NCI-H2081 treated with DMSO at 0.1 percent for 48 hours (cell line): ENCODE data around the gene DTHD1.

Source experiments
- DNase-seq: peaks from one replicate; lab custom pipeline; 2025; lab: John Stamatoyannopoulos, UW

Gene DTHD1

DNA sequence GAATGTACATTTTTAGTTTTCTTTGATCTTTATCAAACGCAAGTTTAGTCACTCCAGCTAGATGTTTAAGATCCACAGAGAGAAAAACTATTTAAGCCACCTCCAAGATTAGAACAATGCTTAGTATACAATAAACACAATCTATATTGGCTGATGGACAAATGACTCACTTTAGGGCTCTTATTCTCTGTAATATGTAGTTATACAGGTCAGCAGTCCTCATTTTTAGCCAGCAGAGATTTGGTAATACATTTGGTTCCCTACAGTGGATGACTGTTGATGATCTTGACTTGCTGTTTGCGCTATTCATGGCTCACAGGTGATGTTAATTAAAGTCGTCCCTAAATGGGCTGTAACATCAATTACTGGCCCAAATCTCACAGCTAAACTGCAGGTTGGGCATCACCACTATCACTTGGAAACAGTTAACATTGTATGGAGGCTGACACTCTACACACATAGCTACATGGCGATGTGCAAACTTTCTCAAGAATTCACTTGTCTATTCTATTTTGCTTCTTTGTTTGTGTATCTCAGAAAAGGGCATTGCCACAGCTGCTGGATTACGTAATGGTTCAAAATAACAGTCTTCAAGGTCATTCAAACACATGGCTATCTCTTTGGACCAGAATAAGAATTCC, 11.8 kb upstream of the DTHD1 start:
- DNase-seq = no peak

GRCh38 chr4:36273276-36273675, 8.1 kb upstream of the DTHD1 start:
- no peak for DNase-seq

- DNase-seq = no peak
Observed at GRCh38 chr4:36274158-36274557, 7.3 kb upstream of the DTHD1 start.

DNA sequence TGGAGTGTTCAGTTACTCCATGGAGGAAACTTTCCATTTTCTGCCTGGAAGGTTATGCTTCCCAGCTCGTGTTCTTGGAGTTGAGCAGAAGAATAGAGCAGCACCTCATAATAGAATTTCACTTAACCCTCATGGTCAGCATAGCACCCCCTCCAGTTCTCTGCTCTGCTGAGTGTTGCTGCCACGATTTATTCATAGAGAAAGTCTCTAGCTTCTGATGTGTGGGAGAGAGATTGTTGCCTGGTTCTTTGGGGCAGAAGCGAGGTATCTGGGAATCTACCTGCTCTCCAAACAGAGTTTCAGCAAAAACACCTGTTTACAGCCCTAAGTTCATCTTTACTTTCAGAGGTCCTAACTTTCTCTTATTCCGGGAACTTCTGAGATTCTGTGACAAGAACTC, 3.9 kb upstream of the DTHD1 start:
- no peak for DNase-seq

DNA sequence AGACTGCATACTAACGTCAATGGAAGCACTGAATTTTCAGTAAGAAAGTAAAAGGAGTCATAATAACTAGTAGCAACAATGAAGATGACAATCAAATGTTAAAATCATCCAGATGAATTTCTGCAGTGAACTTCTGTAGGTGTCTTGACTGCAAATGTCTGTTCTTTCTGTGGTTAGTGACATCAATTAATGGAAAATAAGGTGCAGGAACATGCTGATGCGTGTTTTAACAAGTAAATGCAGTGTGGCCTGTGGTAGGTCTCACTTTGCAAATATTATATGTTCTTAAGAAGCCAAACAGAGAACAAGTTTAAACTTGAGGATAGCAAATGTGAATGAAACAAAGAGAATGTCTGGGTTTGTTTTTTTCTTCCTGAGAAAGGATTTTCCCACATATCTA, 2.6 kb upstream of the DTHD1 start:
- DNase-seq = no peak

- no peak for DNase-seq
Observed at GRCh38 chr4:36280555-36280954, 861 bp upstream of the DTHD1 start.

GRCh38 chr4:36282503-36283030, 1.2 kb downstream of the DTHD1 start:
- DNase-seq = no peak

DNA sequence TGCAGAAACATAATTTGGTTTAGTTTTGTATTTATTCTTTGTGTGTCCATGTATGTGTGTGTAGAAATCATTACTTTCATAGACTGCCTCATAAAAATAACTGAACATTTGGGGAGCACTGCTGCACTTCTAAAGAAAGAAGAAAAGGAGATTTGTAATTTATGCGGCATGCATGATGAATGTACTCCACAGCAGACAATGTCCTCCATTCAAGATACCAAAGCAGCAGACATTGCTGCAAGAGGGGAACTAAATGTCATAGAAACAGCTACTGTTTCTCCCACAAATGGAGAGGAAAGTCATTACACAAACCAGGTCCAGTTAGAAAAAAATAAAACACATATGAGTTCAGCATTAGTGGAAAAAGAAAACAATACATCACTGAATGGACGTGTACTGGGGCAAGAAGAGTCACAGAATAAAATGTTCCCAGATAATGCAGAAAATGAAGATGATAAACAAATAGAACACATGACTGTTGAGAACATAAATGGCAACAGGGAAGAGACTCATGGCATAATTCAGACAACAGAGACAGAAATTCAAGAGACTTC, 2.6 kb downstream of the DTHD1 start:
- DNase-seq = no peak

GRCh38 chr4:36285784-36286480, 4.5 kb downstream of the DTHD1 start:
- no peak for DNase-seq

- no peak for DNase-seq
Observed at GRCh38 chr4:36286481-36286871, 5.1 kb downstream of the DTHD1 start.

DNA sequence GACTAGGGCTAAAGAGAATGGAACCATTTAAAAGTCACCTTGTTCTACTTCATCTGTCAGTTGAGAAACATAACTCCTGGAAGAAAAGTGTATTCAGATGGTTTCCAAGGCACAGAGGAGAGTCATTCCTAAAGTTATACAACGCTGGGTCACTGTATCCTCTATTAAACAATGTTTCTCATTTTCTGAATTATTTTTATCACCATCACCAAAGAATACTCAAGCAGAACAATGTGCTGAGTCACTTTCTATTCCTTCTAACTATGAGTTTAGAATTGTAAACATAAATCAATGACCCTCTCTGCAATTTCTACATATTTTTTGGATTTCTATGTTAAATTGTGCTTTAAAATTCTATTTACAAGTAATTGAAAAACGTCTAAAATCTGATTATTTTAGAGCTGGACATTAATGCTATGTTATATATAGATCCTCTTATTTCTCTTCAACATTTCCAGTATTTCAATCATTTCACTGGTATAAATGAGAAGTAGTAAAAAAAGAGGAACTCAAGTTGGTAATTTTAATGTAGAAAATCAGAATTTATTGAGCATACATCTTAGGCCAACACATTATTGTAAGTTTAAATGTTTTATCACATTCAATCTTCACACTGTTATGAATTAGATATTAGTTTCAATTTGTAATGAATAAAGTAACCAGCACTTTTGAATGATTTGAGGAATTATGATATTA, 7.5 kb downstream of the DTHD1 start:
- DNase-seq = no peak

DNA sequence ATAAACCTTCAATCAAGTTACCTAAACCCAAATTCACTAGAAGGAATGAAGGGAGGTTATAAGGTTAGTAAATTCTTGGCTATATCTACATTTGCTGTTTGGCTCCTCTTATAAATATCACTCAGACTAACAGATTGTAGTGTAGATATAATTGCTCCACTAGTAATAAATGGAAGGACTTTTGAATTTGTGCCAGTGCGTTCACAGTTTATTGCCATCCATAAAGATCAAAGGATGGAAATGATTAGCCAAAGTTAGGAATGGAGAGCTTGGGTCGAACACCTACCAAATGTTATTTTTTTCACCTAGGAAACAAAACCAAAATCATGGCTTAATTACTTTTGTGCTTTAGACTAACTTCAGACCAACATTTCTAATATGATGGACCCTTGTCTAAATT, 9.2 kb downstream of the DTHD1 start:
- no peak for DNase-seq

DNA sequence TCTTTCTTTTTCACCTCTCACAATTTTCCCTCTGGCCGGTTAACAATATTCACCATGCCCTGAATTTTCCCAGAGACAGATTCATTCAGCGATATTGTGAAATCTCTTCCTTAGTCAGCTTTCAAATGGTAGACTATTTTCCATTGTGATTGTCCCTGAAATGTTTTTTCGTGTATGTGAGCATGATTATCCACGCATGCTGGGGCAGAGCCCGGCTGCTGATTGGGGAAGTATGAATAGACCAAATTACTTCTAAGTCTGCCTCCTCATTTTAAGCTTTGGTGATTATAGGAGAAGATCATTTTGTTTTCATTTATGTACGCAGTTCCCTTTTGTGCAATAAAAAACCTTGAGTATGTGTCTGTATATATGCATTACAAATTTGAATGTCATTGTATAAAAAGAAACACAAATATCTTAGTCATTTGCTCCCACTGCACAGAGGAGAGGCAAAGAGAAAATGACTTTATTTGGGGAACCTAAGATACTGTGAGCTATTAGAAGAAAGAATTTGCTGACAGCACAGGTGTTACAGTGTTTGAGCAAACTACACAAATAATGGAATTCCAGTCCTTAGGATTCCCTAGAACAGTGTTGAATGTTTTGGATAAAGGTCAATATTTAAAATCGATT, 11.3 kb downstream of the DTHD1 start:
- no peak for DNase-seq

- no peak for DNase-seq
Observed at GRCh38 chr4:36301127-36301526, 19.7 kb downstream of the DTHD1 start.

- DNase-seq = no peak
Observed at GRCh38 chr4:36303426-36304137, 22.2 kb downstream of the DTHD1 start.

DNA sequence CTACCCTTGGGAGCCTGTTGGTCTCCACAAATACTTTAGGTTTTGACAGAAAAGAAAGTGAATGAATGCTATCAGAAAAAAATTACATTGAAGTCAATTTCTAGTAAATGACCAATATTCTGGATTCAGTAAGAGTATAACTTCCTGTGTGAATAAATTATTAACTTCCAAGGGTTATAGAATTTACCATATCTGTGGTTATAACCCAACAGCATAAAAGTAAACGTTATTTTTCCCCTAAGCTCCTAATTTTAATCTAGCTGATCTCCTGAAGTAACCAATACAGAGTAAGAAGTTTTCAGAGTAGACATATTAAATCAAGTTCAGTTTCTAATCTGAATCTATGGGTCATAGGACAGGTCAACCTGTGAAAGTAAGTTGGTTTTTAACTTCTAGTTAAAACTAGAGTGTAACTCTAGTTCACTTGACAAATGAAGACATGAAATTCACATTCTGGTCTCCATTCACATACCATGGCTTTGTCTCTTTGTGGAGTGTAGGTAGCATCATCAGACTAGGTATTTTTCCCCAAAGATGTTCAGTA, 22.8 kb downstream of the DTHD1 start:
- DNase-seq = no peak

GRCh38 chr4:36308150-36308549, 26.7 kb downstream of the DTHD1 start:
- DNase-seq = no peak

DNA sequence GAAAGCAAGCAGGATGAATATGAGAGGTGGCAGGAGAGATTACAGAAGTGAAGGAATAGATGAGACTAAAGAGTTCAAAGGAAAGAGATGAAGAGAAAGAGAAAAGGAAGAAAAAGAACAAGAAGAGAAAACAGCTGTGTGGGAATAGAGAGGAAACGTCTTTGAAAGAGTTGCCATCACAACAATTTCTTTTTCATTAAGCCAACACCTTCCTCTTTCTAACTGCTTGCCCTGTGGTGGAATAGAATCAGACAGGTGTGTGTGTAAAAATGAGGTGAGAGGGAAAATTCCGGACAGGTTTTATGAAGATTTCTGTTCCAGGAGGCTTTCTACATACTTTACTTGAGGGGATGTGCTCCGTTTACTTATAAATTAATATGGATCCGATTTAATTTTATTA, 28.8 kb downstream of the DTHD1 start:
- DNase-seq = no peak

GRCh38 chr4:36310793-36311192, 29.4 kb downstream of the DTHD1 start:
- DNase-seq = no peak

DNA sequence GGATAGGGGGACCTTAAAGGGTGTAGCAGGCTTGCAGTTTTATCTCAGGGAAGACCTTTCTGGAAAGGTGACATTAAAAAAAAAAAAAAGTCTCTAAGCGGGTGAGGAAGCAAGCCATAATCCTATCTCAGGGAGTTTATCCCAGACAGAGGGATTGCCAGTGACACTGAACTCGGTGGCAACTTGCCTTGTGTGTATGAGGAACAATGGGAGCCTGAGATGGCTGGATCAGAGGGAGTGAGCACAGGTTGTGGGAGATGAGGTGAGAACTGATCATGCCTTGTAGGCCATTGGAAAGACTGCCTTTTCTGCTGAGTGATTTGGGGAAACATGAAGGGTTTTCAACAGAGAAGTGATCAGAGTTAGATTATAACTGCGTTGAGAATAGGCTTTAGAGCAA, 31.1 kb downstream of the DTHD1 start:
- no peak for DNase-seq

GRCh38 chr4:36313301-36313700, 31.9 kb downstream of the DTHD1 start:
- no peak for DNase-seq
